Measurements from ENCODE around the gene RDH13.
"Not testable (repeated sequence)": the region's sequence is repeated elsewhere in the genome, so short reads cannot be mapped to it uniquely, and the experiment has no call there.

The RDH13 gene

DNA sequence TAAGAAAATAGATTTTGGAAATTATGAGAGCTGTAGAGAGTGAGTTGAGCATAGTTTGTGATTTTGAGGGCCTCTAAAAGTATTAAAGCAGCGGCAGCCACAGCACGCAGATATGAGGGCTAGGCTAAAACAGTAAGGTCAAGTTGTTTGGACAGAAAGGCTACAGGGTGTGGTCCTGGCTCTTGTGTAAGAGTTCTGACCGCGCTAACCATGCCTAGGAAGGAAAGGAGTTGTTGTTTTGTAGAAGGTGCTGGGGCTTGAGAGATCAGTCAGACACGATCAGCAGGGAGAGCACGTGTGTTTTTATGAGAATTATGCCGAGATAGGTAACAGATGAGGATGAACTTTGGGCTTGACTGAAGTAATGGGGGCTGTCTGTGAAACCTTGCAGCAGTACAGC lies 54.2 kb downstream of the RDH13 start:
- DNase-seq = not testable (repeated sequence)

DNA sequence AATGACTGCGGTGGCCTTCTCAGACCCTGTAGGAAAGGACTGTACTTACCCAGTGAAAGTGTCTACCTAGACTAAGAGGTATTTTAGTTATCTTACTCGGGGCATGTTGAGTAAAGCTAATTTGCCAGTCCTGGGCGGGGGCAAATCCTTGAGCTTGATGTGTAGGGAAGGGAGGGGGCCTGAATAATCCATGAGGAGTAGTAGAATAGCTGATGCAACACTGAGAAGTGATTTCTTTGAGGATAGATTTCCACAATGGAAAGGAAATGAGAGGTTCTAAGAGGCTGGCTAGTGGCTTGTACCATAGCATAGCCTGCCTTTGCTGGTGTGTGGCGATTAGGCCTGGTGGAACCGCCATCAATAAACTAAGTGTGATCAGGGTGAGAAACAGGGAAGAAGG lies 54.8 kb downstream of the RDH13 start:
- DNase-seq = not testable (repeated sequence)

DNA sequence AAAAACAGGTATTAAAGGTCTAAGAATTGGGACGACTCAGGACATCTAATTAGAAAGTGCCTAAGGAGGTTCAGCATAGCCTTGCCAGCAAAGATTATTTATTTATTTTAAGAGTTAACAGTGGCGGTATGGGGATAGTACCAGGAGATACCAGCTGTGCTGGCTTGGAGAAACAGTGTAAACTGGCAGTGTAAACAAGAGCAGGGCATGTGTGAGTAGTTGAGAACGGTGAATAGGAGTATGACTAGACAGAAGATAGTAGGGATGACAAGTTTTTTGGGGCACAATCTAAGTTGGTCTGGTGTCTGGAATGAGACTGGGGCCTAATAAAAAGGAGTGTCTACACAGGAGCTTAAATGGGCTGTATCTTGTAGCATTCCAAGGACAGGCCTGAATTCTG lies 55.4 kb downstream of the RDH13 start:
- DNase-seq = not testable (repeated sequence)

DNA sequence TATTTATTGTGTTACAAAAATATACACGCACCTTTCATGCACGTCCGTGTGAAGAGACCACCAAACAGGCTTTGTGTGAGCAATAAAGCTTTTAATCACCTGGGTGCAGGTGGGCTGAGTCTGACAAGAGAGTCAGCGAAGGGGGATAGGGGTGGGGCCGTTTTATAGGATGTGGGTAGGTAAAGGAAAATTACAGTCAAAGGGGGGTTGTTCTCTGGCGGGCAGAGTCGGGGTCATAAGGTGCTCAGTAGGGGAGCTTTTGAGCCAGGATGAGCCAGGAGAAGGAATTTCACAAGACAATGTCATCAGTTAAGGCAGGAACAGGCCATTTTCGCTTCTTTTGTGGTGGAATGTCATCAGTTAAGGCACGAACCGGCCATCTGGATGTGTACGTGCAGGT lies 56.2 kb downstream of the RDH13 start:
- DNase-seq = not testable (repeated sequence)

DNA sequence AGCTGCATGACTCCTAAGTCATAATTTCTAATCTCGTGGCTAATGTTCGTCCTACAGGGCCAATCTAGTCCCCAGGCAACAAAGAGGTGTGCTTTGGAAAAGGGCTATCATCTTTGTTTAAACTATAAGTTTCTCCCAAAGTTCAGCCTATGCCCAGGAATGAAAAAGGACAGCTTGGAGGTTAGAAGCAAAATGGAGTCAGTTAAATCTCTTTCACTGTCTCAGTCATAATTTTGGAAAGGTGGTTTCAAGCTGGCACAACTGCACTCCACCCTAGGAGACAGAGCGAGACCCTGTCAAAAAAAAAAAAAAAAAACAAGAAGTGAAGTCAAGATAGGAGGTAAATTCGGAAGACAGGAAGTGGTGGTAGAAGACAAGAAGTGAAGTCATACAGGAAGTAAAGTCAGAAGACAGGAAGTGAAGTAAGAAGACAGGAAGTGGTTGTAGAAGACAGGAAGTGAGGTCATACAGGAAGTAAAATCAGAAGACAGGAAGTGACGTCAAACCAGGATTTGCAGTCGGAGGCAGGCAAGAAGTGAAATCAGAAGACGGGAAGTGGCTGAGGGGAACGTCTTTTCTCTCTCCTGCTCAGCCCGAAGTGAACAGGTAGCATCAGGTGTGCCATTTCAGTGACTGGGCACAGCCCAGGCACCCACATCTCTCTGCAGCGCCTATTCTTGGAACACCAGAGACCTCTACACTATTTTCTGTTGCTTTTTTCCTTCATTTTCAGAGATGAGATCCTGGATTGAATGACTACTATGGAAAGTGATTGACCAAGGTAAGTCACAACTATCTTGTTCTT lies 57.1 kb downstream of the RDH13 start:
- peak; percentile 37 for DNase-seq

DNA sequence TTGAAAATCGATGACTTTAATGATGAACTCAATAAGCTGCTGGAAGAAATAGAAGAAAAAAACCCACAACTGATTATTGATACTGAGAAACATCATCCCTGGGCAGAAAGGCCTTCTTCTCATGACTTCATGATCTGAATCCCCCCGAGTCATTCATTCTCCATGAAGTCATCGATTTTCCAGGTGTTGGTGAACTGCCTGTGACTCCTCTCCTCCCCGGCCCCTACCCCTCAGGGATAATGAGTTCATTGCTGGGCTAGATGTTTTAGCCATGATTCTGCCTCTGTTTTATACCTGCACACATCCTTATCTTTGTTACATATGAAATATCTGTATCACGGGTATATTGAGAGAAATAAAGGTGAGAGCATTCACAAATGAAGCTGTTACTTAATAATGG lies 62.2 kb downstream of the RDH13 start:
- no peak for DNase-seq

DNA sequence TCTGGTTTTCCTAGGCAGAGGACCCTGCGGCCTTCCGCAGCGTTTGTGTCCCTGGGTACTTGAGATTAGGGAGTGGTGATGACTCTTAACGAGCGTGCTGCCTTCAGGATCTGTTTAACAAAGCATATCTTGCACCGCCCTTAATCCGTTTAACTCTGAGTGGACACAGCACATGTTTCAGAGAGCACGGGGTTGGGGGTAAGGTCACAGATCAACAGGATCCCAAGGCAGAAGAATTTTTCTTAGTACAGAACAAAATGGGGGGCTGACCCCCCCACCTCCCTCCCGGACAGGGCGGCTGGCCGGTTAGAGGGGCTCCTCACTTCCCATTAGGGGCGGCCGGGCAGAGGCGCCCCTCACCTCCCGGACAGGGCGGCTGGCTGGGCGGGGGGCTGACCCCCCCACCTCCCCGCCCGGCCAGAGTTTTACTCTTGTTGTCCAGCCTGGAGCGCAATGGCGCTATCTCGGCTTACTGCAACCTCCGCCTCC lies 64.2 kb downstream of the RDH13 start:
- DNase-seq = not testable (repeated sequence)

DNA sequence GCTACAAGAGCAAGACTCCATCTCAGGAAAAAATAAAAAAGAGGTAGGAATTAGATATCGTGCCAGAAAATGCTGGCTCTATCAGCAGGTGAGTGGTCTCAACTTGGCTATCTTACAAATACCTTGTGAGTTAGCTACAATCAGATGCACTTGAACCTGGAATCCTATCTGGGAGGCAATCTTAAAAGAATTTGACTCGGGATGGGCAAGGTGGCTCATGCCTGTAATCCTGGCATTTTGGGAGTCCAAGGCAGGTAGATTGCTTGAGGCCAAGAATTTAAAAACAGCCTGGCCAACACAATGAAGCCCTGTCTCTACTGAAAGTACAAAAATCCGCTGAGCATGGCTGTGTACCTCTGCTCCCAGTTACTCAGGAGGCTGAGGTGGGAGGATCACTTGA lies 67.4 kb downstream of the RDH13 start:
- no peak for DNase-seq

Data from stimulated activated CD4-positive, alpha-beta T cell treated with anti-CD3 and anti-CD28 coated beads, Interleukin-1b, Interleukin-23, amount 100 ng/mL, for 48 hours (primary cell).